Neural crest cell (in vitro differentiated cells): Measurements from ENCODE around the gene TMEM107. TPM values are rescaled to one million over a fixed set of nuclear protein-coding genes. Genes with fewer than 3 reads are reported as not detected.

Experiments
- DNase-seq: peaks from one replicate; pipeline ENCODE4 v3.0.0; 2021; ENCODE audit warnings: low read depth, mixed read lengths, low spot score
- H3K27ac Mint-ChIP-seq: one replicate; pipeline ENCODE4 v1.8.0; 2021; ENCODE audit warnings: mild to moderate bottlenecking, mixed read lengths; ENCODE audit not compliant: unreplicated experiment
- H3K27me3 Mint-ChIP-seq: 2 replicates; pipeline ENCODE4 v1.8.0; 2021; ENCODE audit warnings: low read depth, mild to moderate bottlenecking, mixed read lengths
- H3K36me3 Mint-ChIP-seq: 2 replicates; pipeline ENCODE4 v1.8.0; 2021; ENCODE audit warnings: low read depth, mild to moderate bottlenecking, mixed read lengths
- H3K4me1 Mint-ChIP-seq: 2 replicates; pipeline ENCODE4 v1.8.0; 2021; ENCODE audit warnings: mixed read lengths
- H3K4me3 Mint-ChIP-seq: one replicate; pipeline ENCODE4 v1.8.0; 2021; ENCODE audit warnings: mild to moderate bottlenecking, mixed read lengths
- H3K9me3 Mint-ChIP-seq: 2 replicates; pipeline ENCODE4 v1.8.0; 2021; ENCODE audit warnings: mixed read lengths
- CTCF ChIP-seq: fragments of 200-600 bp; sonication (generic); conservative IDR thresholded peaks from 2 replicates; pipeline ENCODE4 v1.5.0; 2021; ENCODE audit warnings: antibody characterized with exemption, mild to moderate bottlenecking
- total RNA-seq: library from RNA; stranded (reverse); gene quantifications from 2 replicates; pipeline ENCODE4 v1.2.1, GENCODE V29; 2021

Gene TMEM107
- total RNA-seq, 1 donor from 2014 or later: 41.4 TPM

- H3K4me3 Mint-ChIP-seq: no peak overlapping the region
- H3K4me1 Mint-ChIP-seq: peaks cover 3% of the 10 kb centered on the region
- H3K9me3 Mint-ChIP-seq: no peaks in the 10 kb centered on the region
- no peaks in the 10 kb centered on the region for H3K36me3 Mint-ChIP-seq
- peak; percentile 94 for TF ChIP-seq CTCF
- peaks cover 3% of the 10 kb centered on the region for H3K27me3 Mint-ChIP-seq
- H3K27ac Mint-ChIP-seq: no peak overlapping the region
- peak; percentile 99 for DNase-seq
Observed at GRCh38 chr17:8138672-8139371, 37.4 kb downstream of the TMEM107 start.

- no peak for TF ChIP-seq CTCF
- peaks cover 6% of the 10 kb centered on the region for H3K4me1 Mint-ChIP-seq
- no peaks in the 10 kb centered on the region for H3K36me3 Mint-ChIP-seq
- no peak overlapping the region for H3K4me3 Mint-ChIP-seq
- H3K27ac Mint-ChIP-seq: no peak overlapping the region
- H3K9me3 Mint-ChIP-seq: no peaks in the 10 kb centered on the region
- H3K27me3 Mint-ChIP-seq: peaks cover 3% of the 10 kb centered on the region
- no peak for DNase-seq
Observed at GRCh38 chr17:8138374-8138671, 37.9 kb downstream of the TMEM107 start.

- no peaks in the 10 kb centered on the region for H3K9me3 Mint-ChIP-seq
- H3K27me3 Mint-ChIP-seq: peaks cover 3% of the 10 kb centered on the region
- H3K4me3 Mint-ChIP-seq: no peak overlapping the region
- DNase-seq: no peak
- H3K27ac Mint-ChIP-seq: no peak overlapping the region
- TF ChIP-seq CTCF: no peak
- peaks cover 6% of the 10 kb centered on the region for H3K4me1 Mint-ChIP-seq
- no peaks in the 10 kb centered on the region for H3K36me3 Mint-ChIP-seq
Observed at GRCh38 chr17:8137645-8138373, 38.4 kb downstream of the TMEM107 start.

- no peak overlapping the region for H3K27ac Mint-ChIP-seq
- peak overlapping the region; percentile 34 for H3K4me3 Mint-ChIP-seq
- H3K4me1 Mint-ChIP-seq: peaks cover 6% of the 10 kb centered on the region
- no peak for DNase-seq
- TF ChIP-seq CTCF: no peak
- no peaks in the 10 kb centered on the region for H3K36me3 Mint-ChIP-seq
- H3K27me3 Mint-ChIP-seq: peaks cover 24% of the 10 kb centered on the region
- no peaks in the 10 kb centered on the region for H3K9me3 Mint-ChIP-seq
Observed at GRCh38 chr17:8133941-8134340, 42.2 kb downstream of the TMEM107 start.

- TF ChIP-seq CTCF: no peak
- H3K9me3 Mint-ChIP-seq: no peaks in the 10 kb centered on the region
- peak overlapping the region; percentile 34 for H3K4me3 Mint-ChIP-seq
- H3K4me1 Mint-ChIP-seq: peaks cover 6% of the 10 kb centered on the region
- DNase-seq: no peak
- no peaks in the 10 kb centered on the region for H3K36me3 Mint-ChIP-seq
- no peak overlapping the region for H3K27ac Mint-ChIP-seq
- peaks cover 27% of the 10 kb centered on the region for H3K27me3 Mint-ChIP-seq
Observed at GRCh38 chr17:8133399-8133798, 42.8 kb downstream of the TMEM107 start.
